HG03432 (cell line): Measurements from ENCODE around the gene NOLC1.
"Not testable (repeated sequence)": the region's sequence is repeated elsewhere in the genome, so short reads cannot be mapped to it uniquely, and the experiment has no call there.

Experiments used
- ATAC-seq: cut with Tn5 transposase; IDR thresholded peaks from one replicate; pipeline ENCODE4 v1.9.1; 2021; ENCODE audit warnings: mild to moderate bottlenecking, moderate library complexity; ENCODE audit not compliant: unreplicated experiment

NOLC1 gene

GRCh38 chr10:102153093-102153620 is 968 bp downstream of the NOLC1 start:
- ATAC-seq, result no peak

- ATAC-seq, result no peak
These were observed 2.4 kb downstream of the NOLC1 start for GRCh38 chr10:102154466-102155116.

GRCh38 chr10:102157224-102157623 is 5.0 kb downstream of the NOLC1 start:
- ATAC-seq, result no peak

GRCh38 chr10:102159051-102159597 is 6.9 kb downstream of the NOLC1 start:
- no peak for ATAC-seq

GRCh38 chr10:102159831-102160230 is 7.6 kb downstream of the NOLC1 start:
- ATAC-seq, result no peak

GRCh38 chr10:102163342-102163989 is 11.3 kb downstream of the NOLC1 start:
- no peak for ATAC-seq

- no peak for ATAC-seq
These were observed 15.7 kb downstream of the NOLC1 start for GRCh38 chr10:102167861-102168260.

- no peak for ATAC-seq
These were observed 18.4 kb downstream of the NOLC1 start for GRCh38 chr10:102170602-102171001.

GRCh38 chr10:102172288-102172687 is 20.1 kb downstream of the NOLC1 start:
- ATAC-seq, result no peak

GRCh38 chr10:102175415-102175814 is 23.2 kb downstream of the NOLC1 start:
- no peak for ATAC-seq

GRCh38 chr10:102184606-102185005 is 32.4 kb downstream of the NOLC1 start:
- ATAC-seq, result no peak

GRCh38 chr10:102185272-102185671 is 33.1 kb downstream of the NOLC1 start:
- ATAC-seq, result no peak

- ATAC-seq, result no peak
These were observed 33.8 kb downstream of the NOLC1 start for GRCh38 chr10:102185811-102186527.

GRCh38 chr10:102188298-102188940 is 36.2 kb downstream of the NOLC1 start:
- ATAC-seq, result no peak

- not testable (repeated sequence) for ATAC-seq
These were observed 37.0 kb downstream of the NOLC1 start for GRCh38 chr10:102188941-102189898.

- ATAC-seq, result no peak
These were observed 39.8 kb downstream of the NOLC1 start for GRCh38 chr10:102191956-102192355.

GRCh38 chr10:102195296-102195870 is 43.2 kb downstream of the NOLC1 start:
- ATAC-seq, result no peak

- no peak for ATAC-seq
These were observed 44.7 kb downstream of the NOLC1 start for GRCh38 chr10:102196893-102197292.

- no peak for ATAC-seq
These were observed 45.8 kb downstream of the NOLC1 start for GRCh38 chr10:102198027-102198426.
